ENCODE data around the gene MCAM. TPM values are rescaled to one million over a fixed set of nuclear protein-coding genes. Genes with fewer than 3 reads are reported as not detected.
A peak's percentile ranks its signal among the peaks of the same experiment; 100 is the strongest.

MCAM gene
- total RNA-seq, 1 donor from 2014 or later, result 23.3 TPM

- no peaks in the 10 kb centered on the region for H3K79me2 ChIP-seq (ENCODE audit: low read depth)
- peaks cover 42% of the 10 kb centered on the region for H3K27me3 ChIP-seq
- H3K9ac ChIP-seq, result no peak overlapping the region
- no peak overlapping the region for H2AFZ ChIP-seq (replicated peaks)
- peaks cover 20% of the 10 kb centered on the region for H3K27me3 Mint-ChIP-seq (ENCODE audit: insufficient read depth, low read depth)
- no peak overlapping the region for H3K27ac Mint-ChIP-seq
- peaks cover 9% of the 10 kb centered on the region for H3F3A ChIP-seq (ENCODE audit: low read depth)
- H3K4me3 ChIP-seq, result no peak overlapping the region
- no peaks in the 10 kb centered on the region for H3K9me3 ChIP-seq (ENCODE audit: low read depth)
- no peaks in the 10 kb centered on the region for H3K36me3 ChIP-seq
- peaks cover under 1% of the 10 kb centered on the region for H4K20me1 ChIP-seq (ENCODE audit: low read depth)
- no peak overlapping the region for H3K27ac ChIP-seq
- peaks cover 33% of the 10 kb centered on the region for H3K4me1 ChIP-seq
- H3K36me3 Mint-ChIP-seq, result no peaks in the 10 kb centered on the region
- no peak overlapping the region for H3K4me2 ChIP-seq
- H3K9me3 Mint-ChIP-seq, result no peaks in the 10 kb centered on the region
- peaks cover 25% of the 10 kb centered on the region for H3K4me1 Mint-ChIP-seq
- no peak overlapping the region for H3K4me3 Mint-ChIP-seq
- TF ChIP-seq, protein P1, sequence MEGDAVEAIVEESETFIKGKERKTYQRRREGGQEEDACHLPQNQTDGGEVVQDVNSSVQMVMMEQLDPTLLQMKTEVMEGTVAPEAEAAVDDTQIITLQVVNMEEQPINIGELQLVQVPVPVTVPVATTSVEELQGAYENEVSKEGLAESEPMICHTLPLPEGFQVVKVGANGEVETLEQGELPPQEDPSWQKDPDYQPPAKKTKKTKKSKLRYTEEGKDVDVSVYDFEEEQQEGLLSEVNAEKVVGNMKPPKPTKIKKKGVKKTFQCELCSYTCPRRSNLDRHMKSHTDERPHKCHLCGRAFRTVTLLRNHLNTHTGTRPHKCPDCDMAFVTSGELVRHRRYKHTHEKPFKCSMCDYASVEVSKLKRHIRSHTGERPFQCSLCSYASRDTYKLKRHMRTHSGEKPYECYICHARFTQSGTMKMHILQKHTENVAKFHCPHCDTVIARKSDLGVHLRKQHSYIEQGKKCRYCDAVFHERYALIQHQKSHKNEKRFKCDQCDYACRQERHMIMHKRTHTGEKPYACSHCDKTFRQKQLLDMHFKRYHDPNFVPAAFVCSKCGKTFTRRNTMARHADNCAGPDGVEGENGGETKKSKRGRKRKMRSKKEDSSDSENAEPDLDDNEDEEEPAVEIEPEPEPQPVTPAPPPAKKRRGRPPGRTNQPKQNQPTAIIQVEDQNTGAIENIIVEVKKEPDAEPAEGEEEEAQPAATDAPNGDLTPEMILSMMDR (IDR thresholded peaks at IDR 0.05), result no peak
- TF ChIP-seq EZH2phosphoT487 (IDR thresholded peaks at IDR 0.05) (no peak), EZH2 (IDR thresholded peaks at IDR 0.05) (no peak)
- DNase-seq (ENCODE audit: low spot score), result no peak
Observed at GRCh38 chr11:119344291-119345010, 27.5 kb upstream of the MCAM start.

GRCh38 chr11:119343726-119344125 lies 26.8 kb upstream of the MCAM start:
- H3K9me3 Mint-ChIP-seq, result no peaks in the 10 kb centered on the region

GRCh38 chr11:119342362-119343130 lies 25.6 kb upstream of the MCAM start:
- Mint-ChIP-seq H3K9me3 (no peaks in the 10 kb centered on the region), H3K27ac (peak overlapping the region; percentile 16), H3K4me3 (no peak overlapping the region), H3K27me3 (ENCODE audit: insufficient read depth, low read depth) (peaks cover 22% of the 10 kb centered on the region), H3K4me1 (peaks cover 40% of the 10 kb centered on the region), H3K36me3 (no peaks in the 10 kb centered on the region)
- no peak for TF ChIP-seq EZH2phosphoT487 (IDR thresholded peaks at IDR 0.05)
- TF ChIP-seq EZH2 (IDR thresholded peaks at IDR 0.05), result no peak
- TF ChIP-seq, protein P1 (IDR thresholded peaks at IDR 0.05), result no peak
- peaks cover 28% of the 10 kb centered on the region for H3F3A ChIP-seq (ENCODE audit: low read depth)
- peaks cover 3% of the 10 kb centered on the region for H3K79me2 ChIP-seq (ENCODE audit: low read depth)
- peaks cover 10% of the 10 kb centered on the region for H4K20me1 ChIP-seq (ENCODE audit: low read depth)
- no peaks in the 10 kb centered on the region for H3K9me3 ChIP-seq (ENCODE audit: low read depth)
- H3K4me2 ChIP-seq, result no peak overlapping the region
- H2AFZ ChIP-seq (replicated peaks), result no peak overlapping the region
- peaks cover 50% of the 10 kb centered on the region for H3K27me3 ChIP-seq
- H3K4me1 ChIP-seq, result peaks cover 49% of the 10 kb centered on the region
- no peak overlapping the region for H3K4me3 ChIP-seq
- no peak overlapping the region for H3K9ac ChIP-seq
- no peak overlapping the region for H3K27ac ChIP-seq
- no peak for DNase-seq (ENCODE audit: low spot score)
- no peaks in the 10 kb centered on the region for H3K36me3 ChIP-seq

More at GRCh38 chr11:119343726-119344125, 26.8 kb upstream of the MCAM start:
- no peak overlapping the region for H3K4me2 ChIP-seq
- peaks cover 8% of the 10 kb centered on the region for H4K20me1 ChIP-seq (ENCODE audit: low read depth)
- Mint-ChIP-seq H3K27me3 (ENCODE audit: insufficient read depth, low read depth) (peaks cover 22% of the 10 kb centered on the region), H3K27ac (no peak overlapping the region), H3K4me3 (no peak overlapping the region), H3K4me1 (peaks cover 32% of the 10 kb centered on the region), H3K36me3 (no peaks in the 10 kb centered on the region)
- no peak overlapping the region for H2AFZ ChIP-seq (replicated peaks)
- no peaks in the 10 kb centered on the region for H3K9me3 ChIP-seq (ENCODE audit: low read depth)
- no peak overlapping the region for H3K4me3 ChIP-seq
- no peak overlapping the region for H3K9ac ChIP-seq
- no peak for DNase-seq (ENCODE audit: low spot score)
- H3F3A ChIP-seq (ENCODE audit: low read depth), result peaks cover 17% of the 10 kb centered on the region
- peaks cover 49% of the 10 kb centered on the region for H3K27me3 ChIP-seq
- no peak overlapping the region for H3K27ac ChIP-seq
- TF ChIP-seq, protein P1 (IDR thresholded peaks at IDR 0.05), result no peak
- no peak for TF ChIP-seq EZH2phosphoT487 (IDR thresholded peaks at IDR 0.05)
- no peak for TF ChIP-seq EZH2 (IDR thresholded peaks at IDR 0.05)
- peaks cover 40% of the 10 kb centered on the region for H3K4me1 ChIP-seq
- H3K36me3 ChIP-seq, result no peaks in the 10 kb centered on the region
- H3K79me2 ChIP-seq (ENCODE audit: low read depth), result no peaks in the 10 kb centered on the region

Measured in neural progenitor cell (in vitro differentiated cells).